Skin epidermis (tissue), 12 donors: ENCODE data around the gene KLHL24.
"Not testable (repeated sequence)": the region's sequence is repeated elsewhere in the genome, so short reads cannot be mapped to it uniquely, and the experiment has no call there.

Source experiments
- H3K27ac ChIP-seq, 21 experiments: fragments of 200-600 bp; sonication (generic) in 11 of 21; one replicate each; pipeline ENCODE4 v1.5.0; 2020; ENCODE audit warnings: mild to moderate bottlenecking in 3 of 21, inconsistent platforms in 2 of 21, moderate library complexity in 2 of 21
- H3K4me3 ChIP-seq, 7 experiments: fragments of 200-600 bp; sonication (generic) in 2 of 7; one replicate each; pipeline ENCODE4 v1.5.0; 2020; ENCODE audit warnings: inconsistent platforms in 2 of 7, mild to moderate bottlenecking in 2 of 7, moderate library complexity in 1 of 7

KLHL24 gene

GRCh38 chr3:183689621-183690020 lies 54.2 kb downstream of the KLHL24 start:
- H3K27ac ChIP-seq = not testable (repeated sequence)

GRCh38 chr3:183690402-183690995 lies 55.1 kb downstream of the KLHL24 start:
- H3K27ac ChIP-seq = no peak overlapping the region
- H3K4me3 ChIP-seq = no peak overlapping the region

More at GRCh38 chr3:183689621-183690020, 54.2 kb downstream of the KLHL24 start:
- not testable (repeated sequence) for H3K4me3 ChIP-seq

GRCh38 chr3:183692436-183692835 lies 57.0 kb downstream of the KLHL24 start:
- Histone ChIP-seq H3K27ac (no peak overlapping the region), H3K4me3 (no peak overlapping the region)

GRCh38 chr3:183695569-183696364 lies 60.3 kb downstream of the KLHL24 start:
- Histone ChIP-seq H3K4me3 (no peak overlapping the region), H3K27ac (no peak overlapping the region)

GRCh38 chr3:183697123-183697609 lies 61.7 kb downstream of the KLHL24 start:
- Histone ChIP-seq H3K27ac (peak overlapping the region in 16 of 21 experiments; percentile 32 to 99 (median 93)), H3K4me3 (peak overlapping the region; percentile 76 to 96 (median 85))

GRCh38 chr3:183697610-183698317 lies 62.3 kb downstream of the KLHL24 start, which contains the start of gene YEATS2:
Gene YEATS2 (plus strand): TSS chr3:183697797. CDS start chr3:183715163, 17,366 bp downstream.
- peak within 1 kb of the TSS; percentile 76 to 99 (median 92) for H3K27ac ChIP-seq
- H3K4me3 ChIP-seq = peak within 1 kb of the TSS; percentile 76 to 96 (median 85)

GRCh38 chr3:183698318-183698751 lies 62.9 kb downstream of the KLHL24 start:
- peak overlapping the region; percentile 76 to 99 (median 92) for H3K27ac ChIP-seq
- peak overlapping the region; percentile 76 to 96 (median 85) for H3K4me3 ChIP-seq

- H3K27ac ChIP-seq = peak overlapping the region in 19 of 21 experiments; percentile 76 to 99 (median 92)
- H3K4me3 ChIP-seq = peak overlapping the region; percentile 76 to 96 (median 85)
Measured at GRCh38 chr3:183698756-183699155, 63.3 kb downstream of the KLHL24 start.

GRCh38 chr3:183699238-183699947 lies 64.0 kb downstream of the KLHL24 start:
- H3K27ac ChIP-seq = peak overlapping the region in 11 of 21 experiments; percentile 76 to 98 (median 94)
- H3K4me3 ChIP-seq = peak overlapping the region in 6 of 7 experiments; percentile 76 to 96 (median 83)

- Histone ChIP-seq H3K4me3 (no peak overlapping the region), H3K27ac (no peak overlapping the region)
Measured at GRCh38 chr3:183701744-183702143, 66.3 kb downstream of the KLHL24 start.

GRCh38 chr3:183703892-183704291 lies 68.5 kb downstream of the KLHL24 start:
- not testable (repeated sequence) for H3K4me3 ChIP-seq, H3K27ac ChIP-seq

- H3K4me3 ChIP-seq = no peak overlapping the region
- H3K27ac ChIP-seq = no peak overlapping the region
Measured at GRCh38 chr3:183710231-183710630, 74.8 kb downstream of the KLHL24 start.

GRCh38 chr3:183711516-183711915 lies 76.1 kb downstream of the KLHL24 start:
- Histone ChIP-seq H3K4me3 (no peak overlapping the region), H3K27ac (no peak overlapping the region)

GRCh38 chr3:183714622-183715021 lies 79.2 kb downstream of the KLHL24 start:
- no peak overlapping the region for H3K27ac ChIP-seq

GRCh38 chr3:183718012-183718411 lies 82.6 kb downstream of the KLHL24 start:
- no peak overlapping the region for H3K4me3 ChIP-seq
- no peak overlapping the region for H3K27ac ChIP-seq

More at GRCh38 chr3:183714622-183715021, 79.2 kb downstream of the KLHL24 start:
- no peak overlapping the region for H3K4me3 ChIP-seq

- H3K27ac ChIP-seq = no peak overlapping the region
- no peak overlapping the region for H3K4me3 ChIP-seq
Measured at GRCh38 chr3:183725387-183725786, 90.0 kb downstream of the KLHL24 start.

GRCh38 chr3:183728204-183728603 lies 92.8 kb downstream of the KLHL24 start:
- no peak overlapping the region for H3K4me3 ChIP-seq
- no peak overlapping the region for H3K27ac ChIP-seq

GRCh38 chr3:183730361-183730760 lies 94.9 kb downstream of the KLHL24 start:
- no peak overlapping the region for H3K4me3 ChIP-seq
- no peak overlapping the region for H3K27ac ChIP-seq

- Histone ChIP-seq H3K27ac (no peak overlapping the region), H3K4me3 (no peak overlapping the region)
Measured at GRCh38 chr3:183731611-183732010, 96.2 kb downstream of the KLHL24 start.
